HG02981 (cell line): ENCODE measurements around the gene NSUN4.
A peak's percentile ranks its signal among the peaks of the same experiment; 100 is the strongest.
"Not testable (repeated sequence)": the region's sequence is repeated elsewhere in the genome, so short reads cannot be mapped to it uniquely, and the experiment has no call there.

Experiments
- ATAC-seq: cut with Tn5 transposase; IDR thresholded peaks from one replicate; pipeline ENCODE4 v1.9.1; 2021; ENCODE audit warnings: mild to moderate bottlenecking, moderate library complexity; ENCODE audit not compliant: unreplicated experiment

The NSUN4 gene

DNA sequence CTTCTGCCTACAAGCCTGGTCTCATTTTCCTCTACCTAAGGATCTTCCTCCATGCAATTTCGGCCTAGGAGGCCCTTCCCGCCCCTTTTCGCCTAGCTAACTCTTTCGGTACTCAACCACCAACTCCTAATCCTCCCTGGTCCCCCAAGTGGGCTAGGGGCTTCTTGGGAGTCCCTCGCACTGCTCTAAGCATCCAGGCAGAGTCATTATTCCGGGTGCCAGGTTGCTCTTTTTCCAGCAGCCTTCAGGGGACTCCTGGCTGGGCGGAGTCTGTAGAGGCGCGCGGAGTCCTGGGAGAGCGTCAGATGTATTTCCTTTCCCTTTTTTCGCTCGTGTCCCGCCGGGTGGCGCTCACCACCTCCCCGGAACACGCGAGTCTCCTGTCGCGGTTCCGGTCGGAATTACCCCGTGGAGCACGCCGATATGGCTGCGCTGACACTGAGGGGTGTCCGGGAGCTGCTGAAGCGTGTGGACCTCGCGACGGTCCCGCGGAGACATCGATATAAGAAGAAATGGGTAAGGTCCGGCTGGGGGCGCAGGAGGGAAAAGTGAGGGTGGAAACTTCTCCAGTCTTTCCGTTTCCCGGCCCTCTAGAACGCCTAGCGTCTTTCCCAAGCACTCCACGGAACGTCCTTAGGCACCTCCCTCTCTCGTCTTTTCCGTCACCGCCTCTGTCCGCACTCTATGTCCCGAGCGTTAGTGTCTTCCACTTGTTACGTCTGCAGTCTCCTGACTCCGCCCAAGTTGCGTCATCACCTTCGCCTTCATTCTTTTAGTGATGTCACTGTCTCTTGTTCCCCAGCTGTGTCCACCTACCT, at the start of gene NSUN4:
NSUN4 (plus strand) TSS at position 404 of the 818 bp plus-strand sequence; CDS start at position 424, 20 bp downstream.
- ATAC-seq: peak; percentile 74

DNA sequence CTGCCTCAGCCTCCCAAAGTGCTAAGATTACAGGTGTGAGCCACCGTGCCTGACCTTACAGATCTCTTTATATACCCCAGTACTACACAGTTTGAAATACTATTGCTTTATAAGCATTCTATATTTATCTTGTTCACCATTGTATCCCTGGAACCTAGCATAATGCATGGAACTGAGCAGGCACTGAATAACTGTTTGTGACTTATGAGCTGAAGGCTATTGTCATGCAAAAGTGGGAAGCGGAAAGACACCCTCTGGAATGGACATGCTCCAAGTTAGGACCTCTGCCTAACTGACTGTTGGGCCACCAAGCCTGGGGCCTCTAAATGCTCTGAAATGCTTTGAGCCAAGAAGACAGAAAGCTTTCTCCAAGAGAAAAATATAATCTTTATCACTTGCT, 45.3 kb upstream of the NSUN4 start:
- ATAC-seq: no peak

DNA sequence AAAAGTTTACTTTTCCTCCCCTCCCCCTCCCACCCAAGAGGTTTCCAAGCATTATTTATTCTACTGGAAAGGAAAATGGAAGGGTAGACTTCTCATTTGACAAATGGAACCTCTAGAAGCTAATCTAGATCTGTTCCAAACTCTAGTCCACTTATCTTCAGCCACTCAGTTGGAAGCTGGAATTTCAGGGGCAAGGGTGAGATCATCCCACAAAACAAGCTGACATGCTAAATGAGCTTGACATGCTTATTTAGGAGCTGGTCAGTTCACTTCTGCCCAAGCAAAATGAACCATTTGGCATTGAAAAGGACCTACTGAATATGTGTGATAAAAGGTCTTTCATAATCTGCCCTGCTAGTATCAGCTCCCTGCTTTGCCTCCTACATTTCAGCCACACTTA, 42.2 kb upstream of the NSUN4 start:
- ATAC-seq: no peak

DNA sequence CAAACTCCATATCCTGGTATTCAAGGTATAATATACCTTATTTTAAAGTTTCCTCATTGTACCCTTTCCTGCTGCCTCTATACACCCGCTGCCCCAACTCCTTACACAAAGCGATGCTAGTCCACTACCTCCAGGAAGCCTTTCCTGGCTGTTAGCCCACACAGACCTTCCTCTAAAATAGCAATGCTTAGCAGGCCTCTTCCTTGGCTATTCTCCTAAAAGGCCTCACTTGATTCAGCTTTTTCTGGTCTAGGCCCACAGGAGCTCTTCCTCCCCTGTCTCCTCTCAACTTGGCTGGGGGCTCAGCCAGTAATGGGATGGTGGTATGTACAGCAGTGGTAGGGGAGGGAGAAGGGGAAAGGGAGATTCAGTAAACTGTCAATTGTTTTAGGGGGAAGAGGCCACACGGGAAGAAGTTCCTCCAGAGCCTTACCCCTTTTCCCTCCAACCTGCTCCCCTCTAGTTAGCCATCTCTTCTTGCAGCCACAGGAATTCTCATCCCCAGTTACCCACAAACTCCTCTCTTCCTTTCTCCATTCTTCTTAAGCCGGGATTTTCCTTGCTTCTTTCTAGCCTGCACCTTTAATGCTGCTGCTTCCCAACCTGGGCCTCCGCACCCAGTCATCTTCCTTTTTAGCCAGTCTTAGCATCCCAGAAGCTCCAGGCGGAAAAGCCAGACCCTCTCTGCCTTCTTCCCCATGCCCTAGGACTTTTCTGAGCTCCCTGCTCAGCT, 39.8 kb upstream of the NSUN4 start:
- no peak for ATAC-seq

DNA sequence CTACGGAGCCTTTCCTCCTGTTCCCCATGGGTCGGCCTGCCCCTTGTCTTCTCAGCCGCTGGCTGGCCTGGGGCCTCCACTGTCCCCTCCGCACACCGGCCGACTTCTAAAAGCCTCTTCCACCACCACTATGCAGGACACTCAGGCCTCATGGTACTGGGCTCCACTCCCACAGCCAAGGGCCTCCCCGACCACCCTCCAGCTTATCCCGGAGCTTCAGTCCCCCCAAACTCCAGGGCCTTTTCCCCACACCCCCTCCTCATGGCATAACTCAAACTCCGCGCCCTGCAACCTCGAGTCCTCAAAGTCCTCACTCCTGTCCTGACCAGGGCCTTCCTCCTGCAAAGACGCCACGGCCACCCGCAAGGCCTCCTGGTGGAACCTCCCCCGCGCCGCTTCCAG, 39.2 kb upstream of the NSUN4 start:
- ATAC-seq: no peak

DNA sequence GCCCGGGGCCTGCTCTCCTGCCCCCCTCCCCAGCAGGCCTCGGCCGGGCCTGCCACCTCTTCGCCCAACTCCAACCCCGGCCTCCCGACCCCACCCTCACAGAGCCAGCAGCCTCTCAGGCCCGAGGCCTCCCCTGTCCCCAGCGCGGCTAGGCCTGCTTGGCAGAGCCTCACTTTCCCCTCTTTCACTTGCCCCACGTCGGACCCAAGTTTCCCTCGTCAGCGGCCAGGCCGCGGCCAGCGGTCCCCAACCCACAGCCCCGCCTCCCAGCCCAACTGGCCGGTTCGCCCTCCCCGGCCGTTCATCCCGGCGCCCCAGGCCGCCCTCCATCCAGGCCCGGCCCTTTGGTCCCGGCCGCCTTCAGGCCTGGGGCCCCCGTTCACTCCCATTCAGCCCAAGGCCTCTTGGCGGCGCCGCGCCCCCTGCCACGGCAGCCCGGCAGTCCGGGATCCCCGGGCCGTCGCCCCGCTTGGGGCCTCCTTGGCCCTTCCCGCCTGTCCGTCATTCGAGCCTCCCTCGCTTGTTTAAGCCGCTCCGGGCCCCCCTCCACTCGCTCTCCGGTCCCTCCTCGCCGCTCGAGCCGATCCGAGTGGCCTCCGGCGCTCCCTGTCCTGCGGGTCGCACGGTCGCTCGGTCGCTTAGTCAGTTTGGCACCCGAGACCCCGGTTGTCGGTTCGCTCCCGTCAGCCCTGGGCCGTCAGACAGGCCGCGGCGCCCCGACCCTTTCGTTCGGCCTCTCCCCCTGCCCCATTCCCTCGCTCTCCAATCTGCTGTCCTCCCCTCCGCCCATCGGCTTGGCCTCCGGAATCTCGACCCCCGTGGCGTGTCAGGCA, 38.6 kb upstream of the NSUN4 start:
- ATAC-seq: no peak

DNA sequence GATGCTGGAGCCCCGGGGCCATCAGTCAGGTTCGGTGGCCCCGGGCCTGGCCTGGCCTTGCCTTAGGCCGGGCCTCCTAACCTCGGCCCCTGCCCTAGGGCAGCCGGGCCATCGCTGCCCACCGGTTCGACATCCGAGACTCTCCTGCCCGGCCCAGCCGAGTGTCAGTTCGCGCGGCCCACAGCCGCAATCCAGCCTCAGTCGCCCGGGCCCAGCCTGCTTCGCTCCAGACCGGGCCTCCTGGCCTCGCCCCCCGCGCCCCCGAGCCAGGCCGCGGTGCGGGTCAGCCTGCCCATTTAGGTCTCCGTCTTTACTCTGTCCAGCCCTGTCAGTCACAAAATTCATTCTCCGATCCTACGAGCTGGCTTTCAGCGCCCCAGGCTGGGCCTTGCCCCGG, 38.0 kb upstream of the NSUN4 start:
- peak; percentile 2 for ATAC-seq

DNA sequence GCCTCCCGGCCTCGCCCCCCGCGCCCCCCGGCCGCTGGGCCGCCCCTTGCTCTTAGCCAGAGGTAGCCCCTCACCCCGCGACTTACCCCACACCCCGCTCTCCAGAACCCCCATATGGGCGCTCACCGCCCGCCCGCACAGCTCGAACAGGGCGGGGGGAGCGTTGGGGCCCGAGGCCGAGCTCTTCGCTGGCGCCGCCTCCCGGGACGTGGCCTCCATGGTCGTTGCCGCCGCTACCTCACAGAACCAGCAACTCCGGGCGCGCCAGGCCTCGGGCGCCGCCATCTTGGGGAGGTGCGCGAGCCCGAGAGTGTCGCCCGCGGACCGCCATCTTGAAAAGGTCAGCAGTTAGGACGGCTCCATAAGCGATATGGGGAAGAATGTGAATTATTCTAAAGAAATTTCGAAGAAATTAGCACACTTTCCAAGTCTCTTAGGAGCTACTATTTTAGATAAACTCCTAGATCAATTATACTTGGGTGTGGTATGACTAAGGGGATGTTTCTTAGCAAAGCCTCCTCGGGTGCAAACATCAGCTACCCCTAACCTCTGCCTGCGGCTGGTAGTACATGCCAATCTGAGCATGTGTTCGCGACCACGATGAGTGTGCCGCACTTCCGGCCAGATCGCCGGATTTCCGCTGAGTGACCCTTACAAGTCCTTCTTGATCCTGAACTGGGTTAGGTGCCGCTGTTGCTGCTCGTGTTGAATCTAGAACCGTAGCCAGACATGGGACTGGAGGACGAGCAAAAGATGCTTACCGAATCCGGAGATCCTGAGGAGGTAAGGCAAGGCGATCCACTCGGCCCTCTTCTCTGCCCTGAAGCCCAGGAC, 37.4 kb upstream of the NSUN4 start, which contains the start of the genes LRRC41 and UQCRH:
LRRC41 (minus strand) TSS at position 579 of the 834 bp plus-strand sequence; CDS start at position 285, 294 bp downstream.
UQCRH (plus strand) TSS at position 661 of the 834 bp plus-strand sequence; CDS start at position 730, 69 bp downstream.
- peak; percentile 77 for ATAC-seq

DNA sequence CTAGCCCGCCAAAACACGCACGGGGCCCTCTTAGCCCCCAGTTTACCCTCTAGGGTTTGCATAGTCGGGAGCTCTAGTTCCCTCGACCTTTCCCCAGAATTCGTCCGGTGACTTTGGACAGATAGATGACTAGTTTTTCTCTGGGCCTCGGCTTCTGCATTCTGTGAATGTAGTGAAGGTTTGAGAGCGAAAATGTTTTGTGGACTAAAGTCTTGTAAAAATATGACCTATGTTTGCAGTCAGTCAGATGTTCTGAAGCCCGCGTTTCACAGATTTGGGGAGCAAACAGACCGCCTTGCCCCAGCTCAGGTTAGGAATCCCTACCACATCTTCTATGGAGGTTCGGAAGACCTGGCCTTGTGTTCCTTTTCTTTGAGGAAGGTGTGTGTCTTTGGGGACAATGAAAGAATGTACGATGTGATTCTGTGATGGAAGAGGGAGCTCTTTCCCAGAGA, 36.7 kb upstream of the NSUN4 start:
- no peak for ATAC-seq

DNA sequence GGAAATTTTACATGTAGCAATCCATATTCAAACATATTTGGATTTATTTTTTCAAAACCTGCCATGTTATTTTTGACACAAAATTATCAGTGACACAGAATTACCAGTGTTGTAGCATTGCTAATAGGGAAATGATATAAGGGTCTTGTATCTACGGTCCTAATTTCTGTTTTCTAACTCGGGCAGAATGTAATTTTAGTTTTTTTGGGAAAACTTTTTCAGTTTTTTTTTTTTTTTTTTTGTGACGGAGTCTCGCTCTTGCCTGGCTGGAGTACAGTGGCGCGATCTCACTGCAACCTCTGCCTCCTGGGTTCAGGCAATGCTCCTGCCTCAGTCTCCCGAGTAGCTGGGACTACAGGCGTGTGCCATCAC, 34.5 kb upstream of the NSUN4 start:
- ATAC-seq: no peak

DNA sequence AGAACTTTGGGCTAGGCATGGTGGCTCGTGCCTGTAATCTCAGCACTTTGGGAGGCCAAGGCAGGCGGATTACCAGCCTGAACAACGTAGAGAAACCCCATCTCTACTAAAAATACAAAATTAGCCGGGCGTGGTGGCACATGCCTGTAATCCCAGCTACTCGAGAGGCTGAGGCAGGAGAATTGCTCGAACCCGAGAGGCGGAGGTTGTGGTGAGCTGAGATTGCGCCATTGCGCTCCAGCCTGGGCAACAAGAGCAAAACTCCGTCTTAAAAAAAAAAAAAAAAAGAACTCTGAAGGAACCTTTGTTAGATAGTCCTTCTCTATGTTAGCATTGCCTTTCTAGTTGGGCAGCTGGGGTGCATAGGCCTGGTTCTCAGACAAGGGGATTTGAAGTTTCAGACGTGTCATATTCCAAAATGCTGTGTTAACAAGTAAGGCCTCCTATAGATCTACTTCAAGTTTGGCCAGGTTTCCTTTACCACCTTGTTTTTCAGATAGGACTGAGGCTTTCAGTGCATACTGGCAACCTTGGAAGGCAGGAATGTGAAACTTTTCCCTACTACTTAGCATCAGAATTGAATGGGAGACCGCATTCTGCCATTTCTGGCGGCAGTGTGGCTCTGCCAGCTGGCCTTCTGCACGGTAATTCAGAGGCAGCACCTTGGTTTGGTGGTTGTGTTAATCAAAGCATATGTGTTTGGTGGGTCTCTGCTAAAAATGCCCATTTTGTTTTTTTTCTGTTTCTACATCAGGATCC, 31.0 kb upstream of the NSUN4 start:
- ATAC-seq: no peak

DNA sequence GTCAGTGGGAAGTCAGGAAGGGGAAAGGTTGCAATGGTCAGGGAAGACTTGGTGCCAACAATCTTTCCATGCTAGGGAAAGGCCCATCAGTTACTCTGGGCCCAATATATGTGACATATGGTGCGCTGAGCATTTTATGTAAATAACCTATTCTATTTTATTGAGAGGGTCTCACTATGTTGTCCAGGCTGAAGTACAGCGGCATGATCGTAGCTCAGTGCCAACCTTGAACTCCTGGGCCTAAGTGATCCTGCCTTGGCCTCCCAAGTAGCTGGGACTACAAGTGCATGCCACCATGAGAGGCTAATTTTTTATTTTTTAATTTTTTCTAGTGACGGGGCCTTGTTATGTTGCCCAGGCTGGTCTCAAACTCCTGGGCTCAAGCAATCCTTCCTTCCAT, 30.3 kb upstream of the NSUN4 start:
- no peak for ATAC-seq

DNA sequence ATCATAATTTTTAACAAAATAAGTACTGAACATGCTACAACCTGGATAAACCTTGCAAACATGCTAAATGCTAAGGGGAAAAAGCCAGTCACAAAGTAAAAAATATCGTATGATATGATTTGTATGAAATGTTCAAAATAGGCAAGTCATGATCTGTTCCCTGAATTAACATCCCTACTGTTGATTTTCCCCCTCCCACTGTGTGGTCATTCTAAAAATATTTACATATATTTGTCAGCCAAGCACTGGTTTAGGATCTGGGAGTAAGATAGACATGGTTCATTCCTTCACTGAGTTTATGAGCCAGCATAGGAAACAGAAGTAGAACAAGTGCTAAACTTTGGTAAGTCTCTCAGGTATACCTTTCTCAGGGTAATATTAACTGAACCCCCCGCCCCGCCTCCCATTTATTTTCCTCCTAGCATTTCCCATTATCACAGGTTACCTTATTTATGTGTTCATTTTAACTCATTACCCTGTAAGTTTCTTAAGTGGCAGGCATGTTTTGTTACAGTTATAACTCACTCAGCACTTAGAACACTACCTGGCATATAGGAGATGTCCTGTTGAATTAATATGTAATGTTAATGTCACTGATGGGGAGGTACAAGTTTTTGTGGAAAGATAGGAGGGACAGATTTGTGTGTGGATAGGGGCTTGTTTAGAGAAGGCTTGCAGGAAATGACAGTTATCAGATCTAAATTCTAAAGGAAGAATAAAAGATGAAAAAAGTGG, 24.8 kb upstream of the NSUN4 start:
- no peak for ATAC-seq

DNA sequence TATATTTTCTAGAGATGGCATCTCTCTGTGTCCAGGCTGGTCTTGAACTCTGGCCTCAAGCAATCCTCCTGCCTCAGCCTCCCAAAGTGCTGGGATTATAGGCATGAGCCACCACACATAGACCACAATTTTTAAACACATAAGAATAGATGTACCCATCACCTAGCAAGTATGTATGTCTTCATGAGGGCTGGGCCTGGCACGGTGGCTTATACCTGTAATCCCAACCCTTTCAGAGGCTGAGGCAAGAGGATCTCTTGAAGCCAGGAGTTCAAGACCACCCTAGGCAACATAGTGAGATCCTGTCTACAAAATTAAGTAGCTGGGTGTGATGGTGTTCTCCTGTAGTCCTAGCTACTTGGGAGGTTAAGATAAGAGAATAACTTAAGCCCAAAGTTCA, 23.3 kb upstream of the NSUN4 start:
- ATAC-seq: no peak

DNA sequence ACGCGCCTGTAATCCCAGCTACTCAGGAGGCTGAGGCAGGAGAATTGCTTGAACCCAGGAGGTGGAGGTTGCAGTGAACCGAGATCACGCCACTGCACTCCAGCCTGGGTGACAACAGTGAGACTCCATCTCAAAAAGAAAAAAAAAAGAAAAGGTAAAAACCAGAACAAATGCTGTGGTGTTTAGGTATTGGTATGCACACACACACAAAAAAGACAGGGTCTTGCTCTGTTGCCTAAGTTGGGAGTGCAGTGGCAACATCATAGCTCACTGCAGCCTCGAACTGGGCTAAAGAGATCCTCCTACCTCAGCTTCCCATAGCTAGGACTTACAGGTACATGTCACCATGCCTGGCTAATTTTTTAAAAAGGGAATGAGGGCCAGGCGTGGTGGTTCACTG, 21.3 kb upstream of the NSUN4 start:
- ATAC-seq: not testable (repeated sequence)

DNA sequence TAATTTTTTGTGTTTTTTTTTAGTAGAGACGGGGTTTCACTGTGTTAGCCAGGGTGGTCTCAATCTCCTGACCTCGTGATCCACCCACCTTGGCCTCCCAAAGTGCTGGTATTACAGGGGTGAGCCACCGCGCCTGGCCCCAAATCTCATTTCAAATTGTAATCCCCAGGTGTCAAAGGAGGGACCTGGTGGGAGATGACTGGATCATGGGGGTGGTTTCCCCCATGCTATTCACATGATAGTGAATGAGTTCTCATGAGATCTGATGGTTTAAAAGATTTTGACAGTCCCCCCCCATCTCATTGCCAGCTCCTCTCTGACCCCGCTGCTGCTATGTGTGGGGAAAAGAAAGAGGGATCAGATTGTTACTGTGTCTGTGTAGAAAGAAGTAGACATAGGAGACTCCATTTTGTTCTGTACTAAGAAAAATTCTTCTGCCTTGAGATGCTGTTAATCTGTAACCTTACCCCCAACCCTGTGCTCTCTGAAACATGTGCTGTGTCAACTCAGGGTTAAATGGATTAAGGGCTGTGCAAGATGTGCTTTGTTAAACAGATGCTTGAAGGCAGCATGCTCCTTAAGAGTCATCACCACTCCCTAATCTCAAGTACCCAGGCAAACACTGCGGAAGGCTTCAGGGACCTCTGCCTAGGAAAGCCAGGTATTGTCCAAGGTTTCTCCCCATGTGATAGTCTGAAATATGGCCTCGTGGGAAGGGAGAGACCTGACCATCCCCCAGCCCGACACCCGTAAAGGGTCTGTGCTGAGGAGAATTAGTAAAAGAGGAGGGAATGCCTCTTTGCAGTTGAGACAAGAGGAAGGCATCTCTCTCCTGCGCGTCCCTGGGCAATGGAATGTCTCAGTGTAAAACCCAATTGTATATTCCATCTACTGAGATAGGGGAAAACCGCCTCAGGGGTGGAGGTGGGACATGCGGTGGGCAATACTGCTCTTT, 20.4 kb upstream of the NSUN4 start:
- not testable (repeated sequence) for ATAC-seq

DNA sequence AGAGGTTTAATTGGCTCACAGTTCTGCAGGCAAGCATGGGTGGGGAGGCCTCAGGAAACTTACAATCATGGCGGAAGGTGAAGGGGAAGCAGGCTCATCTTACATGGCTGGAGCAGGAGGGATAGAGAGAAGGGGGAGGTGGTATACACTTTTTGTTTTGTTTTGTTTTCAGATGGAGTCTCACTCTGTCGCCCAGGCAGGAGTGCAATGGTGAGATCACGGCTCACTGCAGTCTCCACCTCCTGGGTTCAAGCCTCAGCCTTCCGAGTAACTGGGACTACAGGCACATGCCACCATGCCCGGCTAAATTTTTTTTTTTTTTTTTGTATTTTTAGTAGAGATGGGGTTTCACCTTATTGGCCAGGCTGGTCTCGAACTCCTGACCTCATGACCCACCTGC, 18.4 kb upstream of the NSUN4 start:
- not testable (repeated sequence) for ATAC-seq
